NK-92 (cell line): ENCODE results near the gene MTCL1.

Experiments used
- DNase-seq: peaks from one replicate; lab custom pipeline; 2025; ENCODE audit not compliant: unreplicated experiment; lab: John Stamatoyannopoulos, UW

The MTCL1 gene

DNA sequence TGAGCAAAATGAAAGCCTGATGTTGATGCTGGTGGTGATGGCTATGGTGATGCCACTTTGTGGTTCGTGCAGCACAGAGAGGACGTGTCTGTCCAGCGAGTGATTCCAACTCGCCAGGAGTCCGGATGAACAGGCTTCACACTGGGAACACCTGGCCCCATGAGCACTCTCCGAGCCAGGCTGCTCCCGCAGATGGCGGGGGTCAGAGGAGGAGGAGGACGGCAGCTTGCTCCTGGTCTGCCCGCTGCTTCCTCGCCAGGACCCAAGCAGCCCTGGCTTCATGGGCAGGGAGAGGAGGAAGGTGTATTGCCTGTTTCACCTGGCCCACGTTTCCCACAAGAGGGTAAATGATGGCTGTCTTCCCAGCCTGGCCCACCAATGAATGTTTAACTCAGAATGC is 121.6 kb downstream of the MTCL1 start:
- no peak for DNase-seq

DNA sequence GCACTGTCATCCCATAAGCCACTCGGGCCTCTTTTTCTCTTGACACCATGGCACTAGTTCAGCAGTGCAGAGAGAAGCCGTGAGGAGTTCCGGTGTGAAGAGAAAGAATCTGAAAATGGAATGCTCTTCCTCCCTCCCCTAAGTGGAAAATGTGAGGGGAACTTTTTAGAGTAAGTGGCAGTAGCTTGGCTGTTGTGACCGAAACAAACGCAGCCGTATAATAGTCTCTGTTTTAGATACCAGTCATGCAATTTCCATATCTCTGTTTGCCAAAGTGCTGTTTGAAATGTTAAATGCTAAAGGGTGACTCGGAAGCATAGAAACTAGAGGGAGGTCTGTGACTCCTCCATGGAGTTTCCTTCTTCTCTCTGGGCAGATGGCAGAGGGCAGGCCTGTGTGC is 122.9 kb downstream of the MTCL1 start:
- DNase-seq = no peak

DNA sequence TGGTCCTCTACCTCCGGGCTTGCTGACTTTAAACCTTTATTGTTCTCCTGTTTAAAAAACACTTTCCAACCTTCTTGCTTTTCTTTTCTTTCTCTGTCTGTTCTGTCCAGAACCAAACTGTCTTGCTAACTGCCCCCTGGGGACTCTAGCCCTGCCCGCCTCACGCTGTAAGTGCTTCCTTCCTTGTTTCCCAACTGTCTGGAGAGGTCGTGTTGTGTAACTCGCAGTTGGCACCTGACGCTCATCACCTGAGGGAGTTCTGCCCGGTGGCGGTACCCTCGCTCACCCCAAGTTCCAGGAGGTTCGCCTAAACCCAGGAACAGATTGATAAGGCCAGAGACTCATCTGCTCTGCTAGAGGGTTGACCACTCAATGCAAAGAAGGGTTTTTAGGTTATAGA is 123.4 kb downstream of the MTCL1 start:
- DNase-seq = no peak

DNA sequence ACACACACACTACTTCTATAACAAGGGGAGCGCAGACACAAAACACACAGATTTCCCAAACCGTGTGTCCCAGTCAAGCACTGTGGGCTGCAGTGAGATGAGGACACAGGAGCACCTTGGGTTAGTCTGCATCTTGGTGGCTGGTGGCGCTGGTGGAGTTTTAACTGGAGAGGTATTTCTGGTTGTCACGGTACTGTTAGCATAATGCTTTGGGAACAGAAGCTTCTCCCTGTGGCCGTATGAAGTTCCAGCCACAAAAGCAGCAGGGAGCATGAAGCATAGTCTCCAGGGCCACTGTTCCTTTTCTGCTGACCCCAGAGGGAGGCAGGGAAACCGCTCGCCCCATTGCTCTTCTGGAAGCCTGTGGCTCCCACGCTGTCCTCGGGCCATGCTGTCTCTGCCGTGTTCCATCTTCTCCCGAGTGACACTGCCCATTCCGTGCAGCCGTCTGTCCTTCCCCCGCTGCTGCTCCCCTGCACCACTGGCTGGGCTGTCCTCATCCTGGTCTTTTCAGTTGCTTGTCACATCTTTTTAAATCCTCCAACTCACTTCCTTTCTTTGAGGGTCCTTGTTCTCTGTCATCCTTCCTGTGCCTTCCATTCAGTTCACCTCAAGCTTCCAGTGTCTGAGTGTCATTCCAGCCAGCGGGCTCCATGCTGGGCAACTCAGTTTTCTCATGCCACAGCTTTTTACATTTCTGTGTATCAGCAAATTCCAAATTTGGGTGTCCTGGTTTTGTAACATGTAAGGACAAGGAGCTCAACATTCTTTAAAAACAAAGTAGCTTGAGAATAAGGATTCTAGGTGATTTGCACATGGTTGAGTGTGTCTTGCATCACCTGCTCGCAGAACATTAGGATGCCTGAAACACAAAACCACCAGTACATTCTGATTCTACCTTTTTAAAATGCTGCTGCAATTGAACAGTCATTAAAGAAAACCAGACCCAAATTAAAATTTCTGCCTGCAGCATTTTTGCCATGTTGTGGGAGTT is 125.0 kb downstream of the MTCL1 start:
- DNase-seq = no peak

DNA sequence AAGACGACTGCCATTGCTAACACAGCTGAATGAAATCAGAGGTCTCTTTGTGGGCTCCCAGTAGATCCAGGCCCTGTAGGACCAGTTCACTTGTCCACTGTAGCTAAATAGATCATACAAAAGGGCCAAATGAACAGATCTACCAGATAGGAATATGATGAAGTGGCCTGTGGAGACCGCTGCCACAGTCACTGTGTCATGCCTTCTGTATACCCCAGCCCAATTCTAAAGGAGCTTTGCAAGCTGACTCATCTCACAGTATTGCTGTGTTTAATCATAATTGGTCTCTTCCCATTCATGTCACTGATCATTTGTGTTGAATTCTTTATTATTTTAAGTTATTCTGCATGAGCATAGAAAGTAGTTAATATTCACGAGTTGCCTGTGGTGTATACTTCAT is 125.8 kb downstream of the MTCL1 start:
- DNase-seq = no peak

DNA sequence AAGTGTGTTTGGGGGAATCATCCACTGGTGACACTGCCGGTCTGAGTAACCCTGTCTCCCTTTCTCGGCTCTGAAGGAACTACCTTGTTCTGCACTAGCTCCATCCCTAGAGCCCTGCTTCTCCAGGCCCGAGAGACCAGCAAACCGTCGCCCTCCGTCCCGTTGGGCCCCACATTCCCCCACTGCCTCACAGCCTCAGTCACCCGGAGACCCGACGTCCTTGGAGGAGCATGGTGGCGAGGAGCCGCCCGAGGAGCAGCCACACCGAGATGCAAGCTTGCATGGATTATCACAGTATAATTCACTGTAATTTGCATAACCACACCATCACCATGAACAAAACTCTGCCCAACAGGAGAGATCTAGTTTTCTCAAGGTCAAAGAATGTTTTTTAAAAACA is 126.2 kb downstream of the MTCL1 start:
- no peak for DNase-seq

DNA sequence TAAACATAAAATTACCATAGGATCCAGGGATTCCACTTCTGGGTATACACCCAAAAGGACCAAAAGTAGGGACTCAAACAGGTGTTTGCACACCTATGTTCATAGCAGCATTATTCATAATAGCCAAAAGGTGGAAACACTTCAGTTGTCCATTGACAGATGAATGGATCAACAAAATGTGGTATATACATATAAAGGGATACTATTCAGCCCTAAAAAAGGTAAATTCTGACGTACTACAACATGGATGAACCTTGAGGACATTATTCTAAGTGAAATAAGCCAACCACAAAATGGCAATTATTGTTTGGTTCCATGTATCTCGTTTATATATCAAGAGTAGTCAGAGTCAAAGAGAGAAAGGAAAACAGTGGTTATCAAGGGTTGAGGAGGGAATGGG is 128.1 kb downstream of the MTCL1 start:
- no peak for DNase-seq

DNA sequence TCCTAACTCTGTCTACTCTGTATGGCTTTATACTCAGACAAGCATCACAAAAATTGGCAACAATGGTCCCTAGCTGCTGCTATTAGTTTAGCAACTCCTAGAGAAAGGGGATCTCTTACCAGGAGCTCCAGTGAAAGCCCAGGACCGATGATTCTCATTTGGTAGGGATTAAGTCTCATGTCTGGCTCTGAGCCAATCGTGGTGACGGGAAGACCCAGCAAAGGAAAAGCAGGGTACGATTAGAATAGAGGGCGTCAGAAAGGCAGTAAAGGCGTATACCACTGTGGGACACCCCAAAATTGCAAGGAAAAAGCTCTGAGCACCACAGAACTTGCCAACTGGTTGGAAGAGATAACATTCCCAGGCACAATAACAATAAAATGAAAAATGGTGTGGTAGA is 129.5 kb downstream of the MTCL1 start:
- DNase-seq = no peak

DNA sequence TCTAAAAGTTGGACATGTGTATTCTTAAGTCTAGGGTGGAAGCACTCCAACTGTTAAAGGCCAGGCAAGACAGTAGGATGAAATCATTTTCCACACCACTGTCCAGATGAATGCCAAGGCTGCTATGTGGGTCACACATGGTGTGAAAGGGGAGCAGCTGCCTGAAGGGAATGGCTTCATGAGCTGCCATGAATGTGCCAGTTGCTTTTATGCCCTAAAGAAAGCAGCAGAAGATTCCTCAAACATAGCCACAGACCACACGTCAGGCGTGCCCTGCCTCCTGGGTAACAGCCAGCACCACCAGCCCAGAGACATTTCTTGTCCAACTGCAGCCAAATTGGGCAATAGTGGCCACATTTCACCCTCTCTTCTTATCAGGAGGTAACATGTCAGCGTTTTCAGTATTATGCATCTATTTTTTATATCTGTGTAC is 130.2 kb downstream of the MTCL1 start:
- DNase-seq = no peak

DNA sequence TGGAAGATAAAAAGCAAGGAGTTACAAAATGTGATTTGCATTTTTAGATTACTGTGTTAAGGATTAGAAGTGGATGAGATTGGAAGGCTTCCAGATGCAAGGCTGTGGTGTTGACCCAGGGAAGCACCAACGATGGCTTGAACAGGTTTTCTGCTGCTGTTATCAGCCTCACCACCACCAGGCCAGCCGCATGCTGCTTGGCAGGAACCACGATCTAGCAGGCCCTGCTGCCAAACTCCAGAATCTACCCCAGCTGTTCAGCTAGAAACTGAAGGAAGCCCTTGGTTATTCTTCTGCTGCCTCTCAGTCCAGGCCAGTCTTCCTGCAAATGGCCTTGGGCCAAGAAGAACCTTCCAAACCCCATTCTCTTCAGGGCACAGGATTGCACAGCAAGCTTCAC is 133.9 kb downstream of the MTCL1 start:
- DNase-seq = no peak

DNA sequence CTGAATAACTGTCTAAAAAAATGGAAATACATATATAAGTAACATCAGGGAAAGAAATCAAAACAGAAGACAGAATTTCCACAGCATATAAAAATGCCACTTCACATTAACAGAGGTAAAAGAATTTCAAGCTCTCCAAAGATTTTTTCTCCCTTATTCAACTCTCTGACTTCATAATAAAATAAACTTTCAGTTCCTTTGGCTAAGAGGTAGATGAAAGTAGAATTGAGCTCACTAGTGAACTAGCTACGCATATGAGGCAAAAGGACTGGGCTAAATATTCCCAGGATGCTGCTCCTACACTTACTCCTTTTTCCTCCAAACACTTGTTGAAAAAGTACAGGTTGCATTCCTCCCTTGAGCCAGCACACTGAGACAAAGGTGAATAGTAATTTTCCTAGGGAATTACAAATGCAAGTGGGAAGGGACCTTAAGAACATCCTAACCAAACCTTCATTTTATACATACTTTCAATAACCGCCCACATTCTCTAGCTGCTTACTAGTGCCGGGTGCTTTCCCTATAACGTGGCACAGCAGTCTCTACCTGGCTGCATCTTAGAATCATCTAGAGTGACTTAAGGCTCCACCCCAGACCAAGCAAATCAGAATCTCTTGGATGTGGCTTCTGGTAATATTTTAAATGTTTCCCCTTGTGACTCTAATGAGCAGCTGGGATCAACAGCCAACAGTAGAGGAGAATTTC is 136.6 kb downstream of the MTCL1 start:
- DNase-seq = no peak

DNA sequence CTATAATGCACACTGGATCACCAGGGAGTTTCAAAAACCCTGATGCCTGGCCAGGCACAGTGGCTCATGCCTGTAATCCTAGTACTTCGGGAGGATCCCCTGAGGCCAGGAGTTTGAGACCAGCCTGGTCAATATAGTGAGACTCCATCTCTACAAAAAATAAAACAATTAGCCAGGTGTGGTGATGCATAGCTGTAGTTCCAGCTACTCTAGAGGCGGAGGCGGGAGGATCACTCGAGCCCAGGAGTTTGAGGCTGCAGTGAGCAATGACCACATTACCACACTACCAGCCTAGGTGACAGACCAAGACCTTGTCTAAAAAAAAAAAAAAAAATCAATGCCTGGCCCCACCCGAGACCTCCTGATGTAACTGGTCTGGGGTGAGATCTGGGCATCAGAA is 137.2 kb downstream of the MTCL1 start:
- DNase-seq = no peak

DNA sequence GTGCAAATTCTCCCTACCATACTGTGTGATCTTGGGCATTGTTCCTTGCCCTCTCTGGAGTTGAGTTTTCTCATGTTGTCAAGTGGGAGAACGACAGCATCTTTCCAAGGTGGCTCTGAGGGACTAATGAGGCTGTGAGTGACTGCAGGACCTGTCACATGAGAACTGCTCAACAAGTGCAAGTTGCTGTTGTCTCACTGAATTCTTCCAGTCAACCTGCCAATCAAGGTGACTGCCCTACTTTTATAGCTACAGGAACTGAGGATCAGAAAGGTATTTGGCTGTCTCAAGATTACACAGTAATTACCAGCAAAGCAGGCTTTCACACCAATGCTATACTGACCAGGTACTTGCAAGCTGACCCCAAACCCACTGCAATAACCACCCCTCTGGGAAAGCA is 137.6 kb downstream of the MTCL1 start:
- no peak for DNase-seq

DNA sequence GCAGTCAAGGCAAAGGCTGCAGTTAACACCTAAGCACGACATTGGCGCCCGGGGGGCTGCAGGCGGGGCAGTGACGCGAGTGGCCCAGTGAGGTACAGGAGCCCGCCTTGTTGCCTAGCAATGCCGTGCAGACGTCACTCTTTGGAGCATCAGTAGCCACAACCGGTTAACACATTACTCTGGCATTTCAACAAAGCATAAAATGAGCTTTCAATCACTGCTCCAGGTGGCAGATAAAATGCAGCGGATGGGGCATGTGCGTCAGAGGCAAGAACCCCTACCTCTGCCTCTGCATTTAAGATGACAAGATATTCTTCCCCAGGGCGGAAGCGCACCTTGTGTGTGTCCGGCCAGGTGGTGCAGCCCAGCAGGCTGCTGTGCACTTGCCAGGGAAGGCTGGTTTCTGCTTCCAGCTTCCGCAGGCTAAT is 139.4 kb downstream of the MTCL1 start:
- no peak for DNase-seq

DNA sequence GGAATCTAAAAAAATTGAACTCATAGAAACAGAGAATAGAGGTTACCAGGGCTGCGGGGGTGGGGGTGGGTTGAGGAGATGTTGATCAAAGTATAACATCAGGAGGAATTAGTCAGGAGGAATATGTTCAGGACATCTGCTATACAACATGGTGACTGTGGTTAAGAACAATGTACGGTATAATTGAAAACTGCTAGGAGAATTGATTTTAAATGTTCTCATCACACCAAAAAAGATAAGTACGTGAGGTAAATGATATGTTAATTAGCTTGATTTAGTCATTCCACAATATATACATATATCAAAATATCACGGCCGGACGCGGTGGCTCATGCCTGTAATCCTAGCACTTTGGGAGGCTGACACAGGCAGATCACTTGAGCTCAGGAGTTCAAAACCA is 140.2 kb downstream of the MTCL1 start:
- DNase-seq = no peak

DNA sequence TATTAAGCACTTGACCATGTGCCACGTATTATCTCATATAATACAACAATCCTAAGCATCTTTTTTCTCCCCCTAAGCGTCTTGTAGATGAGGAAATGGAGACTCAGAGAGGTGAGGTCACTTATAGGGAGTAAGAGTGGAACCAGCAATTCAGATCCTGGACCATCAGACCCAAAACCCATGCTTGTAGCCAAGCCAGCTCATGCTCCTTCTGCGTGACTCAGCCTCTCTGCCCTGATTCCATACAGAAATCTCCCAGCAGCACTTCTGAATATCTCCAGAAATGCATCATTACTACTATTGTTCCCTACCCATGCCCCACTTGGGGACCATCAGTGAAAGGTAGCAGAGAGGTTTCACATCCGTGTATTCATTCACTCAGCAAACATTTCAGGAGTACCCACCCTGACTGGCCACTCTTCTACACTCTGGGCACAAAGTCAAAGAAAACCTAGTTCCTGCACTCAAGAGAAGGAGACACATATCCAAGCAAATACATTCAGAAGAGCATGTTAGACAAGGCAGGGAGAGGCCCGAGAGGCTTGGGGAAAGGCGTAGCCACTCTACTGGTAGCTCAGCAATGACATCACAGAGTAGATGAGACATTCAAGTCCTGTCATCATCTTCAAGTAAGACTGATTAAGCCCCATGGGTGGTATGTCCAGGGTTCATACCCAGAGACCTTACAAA is 141.9 kb downstream of the MTCL1 start:
- DNase-seq = no peak

DNA sequence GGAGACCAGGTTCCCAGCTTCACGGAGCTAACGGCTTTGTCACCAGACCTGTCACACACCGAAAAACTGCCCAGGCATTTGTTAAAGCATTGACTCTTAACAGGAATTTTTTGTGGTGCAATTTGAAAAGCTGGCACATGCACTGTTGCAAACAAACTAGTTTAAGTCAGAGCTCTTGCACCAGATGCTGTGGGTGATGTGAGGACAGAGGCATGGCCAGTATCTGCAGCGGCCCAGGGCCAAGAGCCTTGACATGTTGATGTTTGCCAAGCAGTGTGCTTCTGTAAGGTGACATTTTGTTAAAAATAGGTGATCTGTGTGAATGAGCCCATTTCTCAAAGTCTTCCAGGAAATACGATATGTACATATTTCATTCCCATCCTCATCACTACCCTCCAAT is 142.5 kb downstream of the MTCL1 start:
- no peak for DNase-seq

DNA sequence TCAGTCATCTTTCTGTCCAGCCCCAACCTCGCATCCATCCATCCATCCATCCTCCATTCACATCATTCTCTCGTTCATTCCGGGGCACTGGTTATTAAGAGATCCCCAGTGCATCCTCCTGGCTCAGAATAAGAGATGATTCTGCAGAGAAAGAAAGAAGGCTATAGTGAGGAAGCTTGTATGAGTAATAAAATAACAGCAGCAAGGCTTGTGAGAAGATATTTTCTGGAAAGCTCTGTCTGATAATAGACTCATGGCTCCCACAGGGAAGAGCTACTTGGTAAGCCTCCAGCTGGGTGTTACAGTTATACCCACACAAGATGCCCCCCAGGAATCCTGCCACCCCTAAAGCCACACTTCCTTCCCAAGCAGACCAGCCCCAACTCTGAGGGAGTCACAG is 143.2 kb downstream of the MTCL1 start:
- no peak for DNase-seq

DNA sequence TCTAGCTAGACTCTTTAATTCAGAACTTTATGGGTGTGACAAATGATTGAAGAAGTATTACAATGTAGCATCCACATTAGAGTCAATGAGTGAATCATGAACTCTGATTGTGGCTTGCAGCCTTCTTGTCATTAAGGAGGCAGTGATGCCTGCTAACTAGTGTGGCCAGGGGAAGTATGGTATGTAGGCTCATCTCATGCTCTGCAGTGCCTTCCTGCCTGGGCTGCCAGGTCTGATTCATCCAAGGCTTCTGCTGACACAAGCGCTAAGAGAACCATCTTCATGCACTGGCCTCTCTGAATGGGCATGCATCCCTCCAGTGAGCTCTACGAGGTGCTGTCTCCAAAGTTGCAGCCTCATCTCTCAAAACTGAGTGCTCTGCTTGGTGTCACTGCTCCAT is 144.3 kb downstream of the MTCL1 start:
- no peak for DNase-seq

DNA sequence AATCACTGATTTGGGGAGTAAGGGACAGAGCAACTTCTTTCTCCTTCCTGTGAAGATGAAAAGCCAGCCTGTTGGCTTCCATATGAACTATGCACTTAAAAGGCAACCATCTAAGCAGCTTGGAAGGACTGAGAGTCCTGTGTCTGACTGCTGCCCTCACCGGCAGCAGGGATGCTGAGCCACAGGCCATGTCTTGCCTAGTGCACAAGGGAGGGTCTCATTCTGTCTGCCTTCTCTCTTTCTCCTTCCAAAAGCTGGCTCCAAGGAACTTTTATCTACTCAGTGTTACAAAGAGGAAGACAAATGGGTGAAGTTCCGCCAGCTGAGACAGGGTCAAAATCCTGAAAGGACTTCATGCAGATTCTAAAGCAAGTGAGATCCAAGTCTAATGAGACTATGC is 146.3 kb downstream of the MTCL1 start:
- no peak for DNase-seq

DNA sequence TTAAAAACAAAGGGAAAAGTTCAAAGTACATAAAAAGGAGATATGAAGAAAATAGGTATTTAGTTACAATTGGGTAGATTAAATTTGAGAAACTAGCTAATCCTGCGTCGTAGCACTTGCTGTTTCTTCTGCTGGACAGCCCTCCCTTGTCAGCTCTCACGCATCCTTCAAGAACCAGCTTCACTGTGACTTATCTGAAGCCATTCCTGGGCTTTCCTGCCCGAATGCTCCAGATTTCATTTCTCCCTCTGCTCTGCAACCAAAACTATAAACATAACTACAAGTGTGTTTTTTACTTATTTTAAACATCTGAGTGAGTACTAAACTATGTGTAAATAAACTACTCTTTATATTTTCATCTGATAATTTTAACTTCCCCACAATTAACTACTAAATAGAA is 149.2 kb downstream of the MTCL1 start:
- DNase-seq = no peak

DNA sequence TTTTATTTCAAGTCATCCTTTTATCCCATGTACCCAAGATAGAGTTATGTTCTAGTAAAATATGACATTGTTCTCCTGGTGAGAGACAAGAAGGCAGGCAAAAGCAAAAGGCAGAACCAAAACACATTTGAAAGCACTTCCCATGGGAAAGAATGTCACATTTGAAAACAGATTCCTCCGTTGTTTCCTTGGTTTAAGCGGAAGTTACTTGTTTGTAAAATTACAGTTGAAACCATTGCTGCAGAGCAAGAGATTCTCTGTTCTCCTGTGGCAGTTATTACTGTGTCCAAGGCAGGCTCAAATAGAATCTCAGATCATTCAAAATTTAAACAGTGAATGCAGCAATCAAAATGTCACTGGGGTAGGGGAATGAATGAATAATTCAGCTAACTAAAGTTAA is 149.6 kb downstream of the MTCL1 start:
- DNase-seq = no peak
